GM12874 (cell line): ENCODE results near the gene OR4D6.

Source experiments
- CTCF ChIP-seq: IDR thresholded peaks from 2 replicates; pipeline ENCODE4 v1.5.1; 2011; ENCODE audit warnings: low read depth, mild to moderate bottlenecking, control low read depth, low read length, moderate library complexity; ENCODE audit not compliant: insufficient read depth

OR4D6 gene

DNA sequence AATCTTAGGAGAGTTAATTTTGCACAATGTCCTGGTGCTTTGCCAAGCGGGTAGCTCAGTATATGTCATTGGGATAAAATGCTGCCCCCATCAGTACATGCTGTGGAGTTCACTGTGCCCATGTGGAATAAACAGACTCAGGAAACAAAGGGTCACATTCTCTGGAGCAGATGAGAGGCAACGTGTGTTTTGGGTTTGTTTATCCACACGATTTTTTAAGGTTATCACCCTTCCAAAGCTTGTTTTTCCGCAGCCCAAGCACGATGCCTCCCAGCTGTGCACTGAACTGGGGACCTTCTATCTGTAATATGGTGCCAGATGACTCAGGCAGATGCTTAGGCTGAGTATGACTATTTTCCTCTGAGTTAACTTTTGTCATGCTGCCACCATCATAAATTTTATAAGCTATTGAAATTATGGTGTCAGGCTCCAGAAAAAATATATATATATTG is 6.5 kb downstream of the OR4D6 start:
- no peak for TF ChIP-seq CTCF

- TF ChIP-seq CTCF: no peak
Measured at GRCh38 chr11:59473015-59473414, 16.3 kb downstream of the OR4D6 start, which contains the start of gene OR4D10. TSS of gene OR4D10 (plus strand) at chr11:59473315. CDS start at chr11:59477430, 4,115 bp downstream.

DNA sequence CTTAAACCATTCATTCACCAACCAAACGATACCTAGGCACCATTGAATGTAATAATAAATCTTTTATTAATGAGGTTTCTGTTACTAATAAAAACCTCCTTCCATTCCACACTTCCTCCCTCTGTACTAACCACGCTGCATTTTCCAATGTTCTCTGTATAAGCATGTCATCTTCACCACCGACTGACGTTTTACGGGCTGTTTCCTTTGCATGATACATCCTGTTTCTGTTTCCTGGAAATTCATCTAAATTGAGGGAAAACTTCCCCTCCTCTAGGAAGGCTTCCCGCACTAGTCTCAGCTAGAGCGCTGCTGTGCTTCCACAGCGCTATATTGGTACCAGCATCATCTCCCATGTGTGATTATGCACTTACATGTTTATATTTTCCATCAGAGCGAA is 18.4 kb downstream of the OR4D6 start:
- no peak for TF ChIP-seq CTCF

DNA sequence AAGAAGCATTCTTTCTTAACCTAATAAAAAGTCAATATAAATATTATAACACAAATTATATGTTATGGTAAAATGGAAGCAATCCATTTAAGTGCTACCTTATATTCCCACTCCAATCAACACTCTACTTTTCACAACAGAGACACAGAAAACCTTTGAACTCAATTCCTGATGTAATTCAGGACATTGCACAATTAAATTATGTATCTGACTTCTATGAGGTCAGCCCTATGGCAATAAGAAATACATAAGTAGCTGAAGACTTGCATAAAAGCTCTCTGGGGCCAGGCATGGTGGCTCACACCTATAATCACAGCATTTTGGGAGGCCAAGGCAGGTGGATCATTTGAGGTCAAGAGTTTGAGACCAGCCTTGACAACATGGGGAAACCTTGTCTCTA is 23.1 kb downstream of the OR4D6 start:
- TF ChIP-seq CTCF: no peak

GRCh38 chr11:59480359-59480758 is 23.6 kb downstream of the OR4D6 start:
- no peak for TF ChIP-seq CTCF

GRCh38 chr11:59501931-59502330 is 45.2 kb downstream of the OR4D6 start:
- TF ChIP-seq CTCF: no peak

DNA sequence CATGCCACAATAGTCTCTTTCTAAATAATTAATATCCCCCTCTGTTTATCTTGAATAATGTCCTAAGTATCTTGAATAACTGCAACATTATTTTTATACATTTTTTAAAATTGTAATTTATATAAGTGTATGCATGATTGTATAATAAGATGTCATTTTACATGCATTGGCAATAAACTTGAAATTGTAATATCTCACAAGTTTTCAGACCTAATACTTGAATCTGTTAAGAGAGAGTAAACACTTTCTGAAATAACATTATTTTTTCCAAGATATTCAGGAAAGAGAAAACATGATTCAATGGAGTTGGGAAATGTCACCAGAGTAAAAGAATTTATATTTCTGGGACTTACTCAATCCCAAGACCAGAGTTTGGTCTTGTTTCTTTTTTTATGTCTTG is 46.5 kb downstream of the OR4D6 start, which contains the start of gene OR4D11:
TSS of gene OR4D11 (plus strand) at position 301 of the 400 bp plus-strand sequence. CDS start at position 301, 0 bp downstream.
- TF ChIP-seq CTCF: no peak
